GM12873 (cell line): ENCODE measurements around the gene FYN.

Experiments
- TF ChIP-seq, protein P1 (sequence below): IDR thresholded peaks from 2 replicates; pipeline ENCODE4 v1.5.1; 2012; ENCODE audit warnings: low read depth, mild to moderate bottlenecking, moderate library complexity, low read length, control low read depth; ENCODE audit not compliant: insufficient read depth; ENCODE audit errors: missing control alignments

FYN gene

DNA sequence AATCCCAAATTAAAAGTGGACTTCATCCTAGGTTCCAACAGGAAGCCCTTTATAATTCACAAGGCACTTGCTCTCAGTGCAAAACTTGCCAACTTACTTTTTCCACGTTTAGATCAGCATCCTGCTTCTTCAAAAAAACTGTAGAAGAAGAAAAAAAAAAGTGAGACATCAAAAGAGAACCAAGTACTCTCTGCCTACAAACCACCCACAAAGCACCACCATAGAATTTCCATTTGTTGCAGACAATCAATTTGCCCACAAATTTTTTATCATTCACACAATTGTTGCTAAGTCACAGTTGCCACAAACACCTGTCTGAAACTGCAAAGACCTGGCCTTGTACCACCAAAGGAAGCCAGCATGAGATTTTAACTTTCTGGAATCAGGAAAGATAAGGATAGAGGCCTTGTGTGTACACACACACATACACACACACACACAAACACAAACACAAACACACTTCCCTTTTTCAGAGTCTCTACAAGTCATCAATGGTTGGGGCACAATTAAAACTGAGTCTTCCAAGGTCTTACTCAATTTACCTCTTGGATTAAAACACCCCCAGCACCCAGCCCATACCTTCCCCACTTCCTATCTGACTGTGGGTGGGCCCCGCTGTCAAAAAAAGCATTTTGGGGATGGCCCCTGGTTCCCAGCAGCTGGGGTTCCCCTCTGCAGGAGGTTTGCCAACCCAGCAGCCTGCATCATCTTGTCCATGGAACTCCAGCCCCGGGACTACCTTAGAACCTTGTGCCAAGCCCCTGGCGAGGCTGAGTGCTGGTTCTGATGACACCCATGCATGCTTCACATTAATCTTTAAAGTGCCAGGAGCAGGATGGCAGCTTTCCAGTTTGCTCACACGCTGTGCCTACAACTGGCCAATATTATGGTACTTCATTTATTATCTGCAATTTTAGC is 26.5 kb downstream of the FYN start:
- TF ChIP-seq, protein P1, sequence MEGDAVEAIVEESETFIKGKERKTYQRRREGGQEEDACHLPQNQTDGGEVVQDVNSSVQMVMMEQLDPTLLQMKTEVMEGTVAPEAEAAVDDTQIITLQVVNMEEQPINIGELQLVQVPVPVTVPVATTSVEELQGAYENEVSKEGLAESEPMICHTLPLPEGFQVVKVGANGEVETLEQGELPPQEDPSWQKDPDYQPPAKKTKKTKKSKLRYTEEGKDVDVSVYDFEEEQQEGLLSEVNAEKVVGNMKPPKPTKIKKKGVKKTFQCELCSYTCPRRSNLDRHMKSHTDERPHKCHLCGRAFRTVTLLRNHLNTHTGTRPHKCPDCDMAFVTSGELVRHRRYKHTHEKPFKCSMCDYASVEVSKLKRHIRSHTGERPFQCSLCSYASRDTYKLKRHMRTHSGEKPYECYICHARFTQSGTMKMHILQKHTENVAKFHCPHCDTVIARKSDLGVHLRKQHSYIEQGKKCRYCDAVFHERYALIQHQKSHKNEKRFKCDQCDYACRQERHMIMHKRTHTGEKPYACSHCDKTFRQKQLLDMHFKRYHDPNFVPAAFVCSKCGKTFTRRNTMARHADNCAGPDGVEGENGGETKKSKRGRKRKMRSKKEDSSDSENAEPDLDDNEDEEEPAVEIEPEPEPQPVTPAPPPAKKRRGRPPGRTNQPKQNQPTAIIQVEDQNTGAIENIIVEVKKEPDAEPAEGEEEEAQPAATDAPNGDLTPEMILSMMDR, result no peak

DNA sequence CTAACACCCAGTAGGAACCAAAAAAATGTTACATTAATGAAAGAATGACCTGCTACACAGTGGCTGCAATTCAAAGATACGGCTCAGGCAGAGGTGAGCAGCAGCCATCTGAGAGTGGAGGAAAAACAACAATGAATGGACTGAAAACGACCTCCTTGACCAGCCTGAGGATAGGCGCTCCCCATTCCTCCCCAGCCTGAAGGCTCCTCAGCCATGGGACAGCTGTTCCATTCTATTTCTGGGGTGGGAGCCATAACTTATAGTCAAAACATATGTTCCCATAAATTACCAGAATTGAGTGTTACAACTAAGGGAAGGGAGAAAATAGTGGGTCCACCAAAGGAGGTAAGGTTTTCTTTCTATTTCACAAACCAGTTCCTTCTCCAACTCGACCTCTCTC is 27.2 kb downstream of the FYN start:
- TF ChIP-seq, protein P1, result no peak

DNA sequence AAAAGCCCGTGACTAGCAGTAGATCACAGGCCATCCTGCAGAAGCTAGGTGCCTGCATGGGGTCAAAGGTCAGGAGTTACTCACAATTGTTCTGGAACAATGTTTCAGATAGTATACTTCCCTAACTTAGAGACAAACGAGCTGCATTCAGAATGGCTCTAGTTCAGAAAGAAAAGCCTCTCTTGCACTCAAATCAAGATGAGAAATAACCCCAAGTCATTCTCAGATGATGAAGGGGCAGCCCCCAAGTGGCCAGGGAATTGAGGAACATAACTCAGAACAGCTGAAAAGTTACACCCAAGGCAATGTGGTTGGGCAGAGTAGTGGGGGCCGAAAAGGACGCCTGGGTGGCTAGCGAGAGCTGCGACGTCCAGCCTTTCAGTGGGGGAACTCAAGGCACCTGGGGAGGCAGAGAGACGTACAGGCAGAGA is 27.8 kb downstream of the FYN start:
- TF ChIP-seq, protein P1, result no peak

DNA sequence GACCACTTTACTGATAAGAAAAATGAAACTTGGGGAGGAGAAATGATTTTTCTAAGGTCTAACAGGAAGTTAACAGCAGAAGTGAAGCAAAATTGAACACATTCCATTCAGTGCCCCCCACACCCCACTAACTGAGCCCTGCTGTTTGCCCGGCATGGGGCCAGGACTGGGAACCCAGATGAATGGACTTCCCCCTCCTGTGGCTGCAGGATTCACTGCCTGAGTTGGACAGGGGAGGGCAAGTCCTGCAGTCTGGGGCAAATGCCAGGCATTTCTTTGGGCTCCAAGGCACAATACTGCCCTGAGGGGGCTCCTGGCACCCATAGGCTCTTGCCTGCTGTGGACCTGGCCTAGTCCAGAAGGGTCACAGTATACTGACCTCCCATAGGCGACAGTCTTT is 28.3 kb downstream of the FYN start:
- TF ChIP-seq, protein P1, result no peak

DNA sequence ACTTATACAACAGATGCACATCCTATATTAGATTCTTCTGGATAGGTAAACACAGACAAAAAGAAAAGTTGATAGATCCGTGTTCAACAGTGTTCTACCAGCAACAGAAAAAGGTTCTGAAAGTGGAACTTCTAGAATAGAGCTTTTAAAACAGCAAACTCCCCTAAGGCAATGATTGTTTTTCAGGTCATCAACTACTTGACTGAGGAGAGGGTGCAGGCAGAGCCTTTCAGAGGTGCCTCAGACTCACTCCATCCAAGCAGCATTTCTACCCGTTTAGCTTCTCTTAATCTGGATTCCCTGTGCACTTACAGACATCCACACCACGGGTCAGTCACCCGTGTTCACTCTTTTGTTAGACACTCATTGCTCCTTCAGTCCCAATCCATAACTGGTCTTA is 28.9 kb downstream of the FYN start:
- TF ChIP-seq, protein P1, result no peak

DNA sequence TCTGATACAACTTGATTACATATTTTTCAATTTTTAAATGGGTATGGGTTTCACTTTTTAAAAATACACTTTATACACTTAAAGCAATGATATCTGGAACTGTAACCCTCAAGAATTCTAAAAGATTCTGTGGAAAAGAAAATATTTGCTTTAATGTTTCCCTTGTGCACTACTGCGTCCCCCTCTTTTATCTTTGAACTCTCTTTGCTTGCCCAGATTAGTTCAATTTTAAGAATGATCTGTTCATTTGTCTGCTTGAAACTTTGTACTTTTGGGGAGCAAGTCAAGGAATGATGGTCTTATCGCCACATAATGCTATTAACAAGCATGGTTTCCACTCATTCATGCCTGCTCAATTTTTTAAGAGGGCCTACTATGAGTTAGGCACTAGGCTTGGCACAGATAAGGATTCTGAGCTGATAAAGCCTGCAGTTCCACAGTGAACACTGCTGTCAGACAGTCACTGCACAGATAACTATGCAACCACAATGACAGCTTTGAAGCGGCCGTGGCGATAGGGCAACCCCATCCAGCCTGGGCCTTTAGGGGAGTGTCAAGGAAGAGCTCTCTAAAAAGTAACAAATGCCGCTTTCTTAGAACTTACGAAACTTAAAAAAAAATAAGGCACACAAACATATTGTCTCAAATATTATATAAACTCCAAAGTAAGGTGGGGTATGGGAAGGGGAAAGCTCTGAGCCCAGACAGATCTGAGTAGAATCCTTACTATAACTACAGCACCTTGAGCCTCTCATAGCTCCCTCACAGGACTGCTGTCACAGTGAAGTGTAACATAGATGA is 29.7 kb downstream of the FYN start:
- TF ChIP-seq, protein P1, result no peak

DNA sequence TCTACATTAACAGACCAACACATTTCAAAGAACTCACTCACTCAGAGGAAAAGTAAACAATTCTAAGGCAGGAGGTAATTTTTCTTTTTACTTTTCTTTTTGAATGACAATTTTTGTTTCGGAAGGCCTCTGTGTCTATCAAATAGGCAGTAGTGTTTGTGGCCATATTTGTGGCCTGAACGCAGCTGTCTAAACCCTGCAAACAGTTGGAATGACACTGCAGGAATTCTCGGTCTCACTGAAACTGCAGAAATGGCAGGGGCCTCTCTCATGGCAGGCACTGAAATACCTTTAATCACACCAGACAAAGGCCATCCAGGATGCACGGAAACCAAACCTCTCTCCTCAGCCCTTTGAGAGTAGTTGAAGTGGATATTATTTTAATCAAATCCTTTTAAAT is 30.4 kb downstream of the FYN start:
- TF ChIP-seq, protein P1, result no peak
